Body of pancreas (tissue), 4 donors: ENCODE measurements around the gene PBRM1. TPM values are rescaled to one million over a fixed set of nuclear protein-coding genes. Genes with fewer than 3 reads are reported as not detected.
A peak's percentile ranks its signal among the peaks of the same experiment; 100 is the strongest.

Experiments used
- ATAC-seq: fragments of 150-250 bp; one replicate; pipeline ENCODE4 v1.9.1; 2016
- DNase-seq, 4 donors: peaks; one replicate each; pipeline ENCODE4 v3.0.0-alpha.2; 2019
- H3K27ac ChIP-seq, 4 donors: fragments of 200-600 bp; sonication (generic); 1 replicate in 3 of 4; 2 replicates in 1 of 4; pipeline versions ENCODE4 v1.5.1 to v1.6.1; 2016 to 2019; ENCODE audit warnings: mild to moderate bottlenecking in 1 of 4, mixed read lengths in 1 of 4, moderate library complexity in 1 of 4
- H3K27me3 ChIP-seq, 2 donors: fragments of 200-600 bp; sonication (generic); one replicate each; pipeline ENCODE4 v1.6.0; 2016; ENCODE audit warnings: mild to moderate bottlenecking in 1 of 2
- H3K36me3 ChIP-seq, 2 donors: fragments of 200-600 bp; sonication (generic); replicated peaks in 1 of 2; 2 replicates each; pipeline ENCODE4 v1.5.1; 2016; ENCODE audit warnings: low read depth in 2 of 2; ENCODE audit not compliant: insufficient read depth in 1 of 2
- H3K4me1 ChIP-seq: fragments of 200-600 bp; sonication (generic); one replicate; pipeline ENCODE4 v1.6.0; 2016
- H3K4me3 ChIP-seq, 2 donors: fragments of 200-600 bp; sonication (generic); 1 replicate in 1 of 2; 2 replicates in 1 of 2; pipeline ENCODE4 v1.5.1; 2016 to 2019
- H3K9me3 ChIP-seq, 3 donors: fragments of 200-600 bp; sonication (generic); 1 replicate in 2 of 3; 2 replicates in 1 of 3; pipeline ENCODE4 v1.5.1; 2016
- POLR2A ChIP-seq, 3 donors: fragments of 450-650 bp; IDR thresholded peaks; one replicate each; pipeline ENCODE4 v1.6.1; 2016; ENCODE audit warnings: antibody characterized with exemption in 3 of 3, mild to moderate bottlenecking in 2 of 3
- WGBS, 2 donors: methylation state at CpG; one replicate each; pipeline ENCODE4 v1.1.5; 2017; 5-methylcytosine and 5-hydroxymethylcytosine counted together
- intact Hi-C: fragments of 100-400 bp; cut with DNase I; formaldehyde crosslinking; loops from one replicate; pipeline ENCODE4 v1.15.1; 2023
- total RNA-seq, 2 donors: library from RNA; depleted of rRNA; stranded (reverse); fragments of >200 nt; gene quantifications; one replicate each; pipeline ENCODE4 v1.1.0, GENCODE V29; 2016
- TF ChIP-seq, protein P1 (sequence below), 7 experiments: fragments of 450-650 bp in 4 of 7; fragments of 200-600 bp in 3 of 7; sonication (generic) in 3 of 7; IDR thresholded peaks; one replicate each; pipeline ENCODE4 v1.5.1; 2016 to 2019; ENCODE audit warnings: antibody characterized with exemption in 7 of 7

PBRM1 gene
- total RNA-seq, 2 donors from 2014 or later: 62.3 to 72.8 TPM

DNA sequence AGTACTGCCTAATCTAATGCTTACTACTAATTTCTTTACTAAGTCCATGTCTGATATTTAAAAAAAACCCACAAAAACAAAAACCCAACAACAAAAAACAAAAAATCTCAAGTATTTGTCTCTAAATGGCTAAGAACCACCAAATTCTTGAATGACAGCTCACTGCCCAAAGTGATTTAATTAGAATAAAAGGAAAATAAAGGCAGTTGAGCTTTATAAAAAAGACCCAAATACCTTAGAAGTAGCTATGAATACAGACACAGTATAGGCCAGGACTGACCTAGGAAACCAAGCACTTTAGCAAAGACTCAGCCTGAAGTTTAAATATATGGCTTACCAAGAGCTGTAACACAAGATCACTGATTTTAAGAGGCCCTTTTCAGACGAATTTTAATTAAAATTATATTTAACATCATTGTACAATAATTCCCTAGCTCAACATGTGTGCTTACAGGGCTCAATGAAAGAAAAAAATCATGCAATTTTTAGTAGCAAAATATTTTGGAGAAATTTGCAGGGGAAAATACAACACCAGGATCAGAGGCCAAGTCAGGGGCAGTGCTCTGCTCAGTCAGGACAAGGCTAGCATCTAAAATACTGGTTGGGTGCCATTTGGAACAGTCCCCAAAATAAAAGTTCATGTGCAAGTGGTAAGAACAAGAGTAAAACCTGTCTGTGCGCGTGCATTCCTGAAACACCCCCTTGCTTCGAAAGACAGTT, 124.5 kb downstream of the PBRM1 start:
- Histone ChIP-seq H3K4me1 (peaks cover 10% of the 10 kb centered on the region), H3K27me3 (no peaks in the 10 kb centered on the region), H3K27ac (no peak overlapping the region), H3K9me3 (no peaks in the 10 kb centered on the region), H3K4me3 (no peak overlapping the region), H3K36me3 (peaks cover 4 to 20% of the 10 kb centered on the region in 2 donors)
- 70 to 78% methylated on average over 4 of the region's 4 CpGs for WGBS, 2 donors
- intact Hi-C loops: no loop called here
- no peak for TF ChIP-seq POLR2A (IDR thresholded peaks at IDR 0.05)
- TF ChIP-seq, protein P1, sequence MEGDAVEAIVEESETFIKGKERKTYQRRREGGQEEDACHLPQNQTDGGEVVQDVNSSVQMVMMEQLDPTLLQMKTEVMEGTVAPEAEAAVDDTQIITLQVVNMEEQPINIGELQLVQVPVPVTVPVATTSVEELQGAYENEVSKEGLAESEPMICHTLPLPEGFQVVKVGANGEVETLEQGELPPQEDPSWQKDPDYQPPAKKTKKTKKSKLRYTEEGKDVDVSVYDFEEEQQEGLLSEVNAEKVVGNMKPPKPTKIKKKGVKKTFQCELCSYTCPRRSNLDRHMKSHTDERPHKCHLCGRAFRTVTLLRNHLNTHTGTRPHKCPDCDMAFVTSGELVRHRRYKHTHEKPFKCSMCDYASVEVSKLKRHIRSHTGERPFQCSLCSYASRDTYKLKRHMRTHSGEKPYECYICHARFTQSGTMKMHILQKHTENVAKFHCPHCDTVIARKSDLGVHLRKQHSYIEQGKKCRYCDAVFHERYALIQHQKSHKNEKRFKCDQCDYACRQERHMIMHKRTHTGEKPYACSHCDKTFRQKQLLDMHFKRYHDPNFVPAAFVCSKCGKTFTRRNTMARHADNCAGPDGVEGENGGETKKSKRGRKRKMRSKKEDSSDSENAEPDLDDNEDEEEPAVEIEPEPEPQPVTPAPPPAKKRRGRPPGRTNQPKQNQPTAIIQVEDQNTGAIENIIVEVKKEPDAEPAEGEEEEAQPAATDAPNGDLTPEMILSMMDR (IDR thresholded peaks at IDR 0.05): no peak
- DNase-seq: no peak
- no peak for ATAC-seq

DNA sequence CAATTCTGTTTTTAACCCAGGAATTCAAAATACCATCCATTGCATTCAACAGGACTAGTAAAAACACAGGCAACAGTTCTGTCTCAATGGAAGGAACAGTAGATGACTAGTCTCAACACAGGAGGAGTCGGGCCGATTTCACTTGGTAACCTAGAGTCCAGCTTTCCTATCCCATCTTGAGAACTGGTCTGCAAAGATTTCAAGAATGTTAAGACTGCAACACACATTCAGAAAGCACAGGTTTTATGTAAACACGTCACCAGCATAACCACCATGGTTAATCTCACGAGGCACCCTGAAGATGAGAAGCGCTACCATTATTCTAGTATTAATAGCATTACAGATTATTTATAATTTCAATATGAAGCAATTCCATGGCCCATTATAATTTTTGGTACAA, 127.3 kb downstream of the PBRM1 start:
- Histone ChIP-seq H3K27ac (no peak overlapping the region), H3K4me3 (no peak overlapping the region), H3K36me3 (peaks cover 4 to 15% of the 10 kb centered on the region in 2 donors), H3K9me3 (no peaks in the 10 kb centered on the region), H3K4me1 (peaks cover 36% of the 10 kb centered on the region), H3K27me3 (no peaks in the 10 kb centered on the region)
- ATAC-seq: no peak
- no peak for DNase-seq
- 97 to 98% methylated on average over 5 of the region's 5 CpGs for WGBS, 2 donors
- no peak for TF ChIP-seq POLR2A (IDR thresholded peaks at IDR 0.05)
- TF ChIP-seq, protein P1 (IDR thresholded peaks at IDR 0.05): no peak
- intact Hi-C loops: no loop called here

DNA sequence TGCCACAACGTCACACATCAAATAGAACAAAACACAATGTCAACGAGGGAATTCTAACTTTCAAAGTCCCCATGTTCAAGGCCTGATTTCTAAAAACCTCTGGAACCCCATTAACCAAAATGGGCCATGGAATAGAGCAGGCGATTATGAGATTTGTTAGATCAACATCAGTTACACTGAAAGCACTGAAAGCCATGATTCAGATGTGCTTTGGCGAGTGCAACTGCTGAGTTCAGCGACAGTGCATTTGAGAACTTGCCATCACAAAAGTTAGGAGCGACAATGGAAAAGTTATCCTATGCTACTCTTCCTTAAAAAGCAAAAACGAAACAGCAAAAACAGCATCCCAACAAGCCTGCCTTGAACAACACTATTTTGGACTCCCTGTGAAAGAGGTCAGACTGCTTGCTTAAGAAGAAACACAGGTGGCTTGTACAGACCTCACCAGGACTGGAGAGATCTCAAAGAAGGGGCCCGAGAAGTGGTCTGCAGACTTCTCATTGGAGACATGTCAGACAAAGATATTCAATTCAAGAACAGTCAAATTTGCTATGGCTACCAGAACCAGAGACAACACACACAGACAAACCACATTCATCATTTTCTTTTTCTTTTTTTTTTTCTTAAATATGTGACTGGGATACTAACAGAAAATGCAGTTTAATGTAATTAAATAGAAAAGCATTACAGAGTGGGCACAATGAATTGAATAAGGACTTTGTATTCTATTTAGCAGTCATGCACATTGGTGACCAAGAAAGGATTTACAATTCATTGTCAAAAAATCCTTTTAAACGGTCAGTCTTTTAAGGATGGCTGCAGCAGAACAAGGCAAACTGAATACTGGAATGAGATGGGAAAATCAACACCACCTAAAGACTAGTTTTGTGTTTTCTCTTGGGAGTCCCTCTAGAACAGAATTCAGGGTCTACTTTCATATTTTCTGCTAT, 128.4 kb downstream of the PBRM1 start:
- H3K36me3 ChIP-seq: peaks cover 4 to 6% of the 10 kb centered on the region in 2 donors

DNA sequence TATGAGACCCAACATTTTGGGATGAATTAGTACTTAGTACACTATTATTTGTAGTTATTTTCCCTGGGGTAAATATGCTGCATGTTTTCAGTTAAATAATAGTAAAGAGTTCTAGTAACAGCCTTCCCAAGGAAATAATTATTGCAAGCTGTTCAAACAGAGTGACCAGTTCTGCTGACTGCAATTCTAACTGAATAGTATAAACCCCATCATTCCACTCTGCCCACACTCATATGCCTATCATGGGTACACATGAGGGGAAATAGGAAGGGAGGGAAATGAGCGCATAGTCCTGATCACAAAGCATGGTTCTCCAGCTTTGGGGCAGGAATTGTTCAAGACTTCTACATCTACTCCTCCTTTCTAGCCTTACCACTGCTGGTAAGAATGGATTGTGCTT, 130.7 kb downstream of the PBRM1 start:
- TF ChIP-seq POLR2A (IDR thresholded peaks at IDR 0.05): no peak
- TF ChIP-seq, protein P1 (IDR thresholded peaks at IDR 0.05): no peak
- WGBS, 2 donors: 77 to 88% methylated on average over 1 of the region's 1 CpG
- DNase-seq (no peak), ATAC-seq (no peak)
- Histone ChIP-seq H3K27me3 (no peaks in the 10 kb centered on the region), H3K4me3 (no peak overlapping the region), H3K36me3 (peaks cover 2 to 4% of the 10 kb centered on the region in 2 donors), H3K27ac (peak overlapping the region in 2 of 4 donors; percentile 4 to 14), H3K4me1 (peaks cover 36% of the 10 kb centered on the region), H3K9me3 (no peaks in the 10 kb centered on the region)
- intact Hi-C loops: no loop called here

More for the DNA sequence above, 128.4 kb downstream of the PBRM1 start:
- 63 to 66% methylated on average over 9 of the region's 9 CpGs for WGBS, 2 donors
- peak overlapping the region in 1 of 4 donors; percentile 14 for H3K27ac ChIP-seq
- no peaks in the 10 kb centered on the region for H3K27me3 ChIP-seq
- no peak overlapping the region for H3K4me3 ChIP-seq
- intact Hi-C loops: no loop called here
- DNase-seq (no peak), ATAC-seq (no peak)
- no peaks in the 10 kb centered on the region for H3K9me3 ChIP-seq
- TF ChIP-seq, protein P1 (IDR thresholded peaks at IDR 0.05): no peak
- no peak for TF ChIP-seq POLR2A (IDR thresholded peaks at IDR 0.05)
- peaks cover 36% of the 10 kb centered on the region for H3K4me1 ChIP-seq
